Measurements from ENCODE around the gene APC2.
"Not testable (repeated sequence)": the region's sequence is repeated elsewhere in the genome, so short reads cannot be mapped to it uniquely, and the experiment has no call there.

Gene APC2

GRCh38 chr19:1511318-1512317, 61.7 kb downstream of the APC2 start:
- DNase-seq (ENCODE audit: low read depth in 3 of 3): no peak

GRCh38 chr19:1512671-1513498, 63.0 kb downstream of the APC2 start, which contains the start of gene ADAMTSL5:
Gene ADAMTSL5 (minus strand): TSS chr19:1513019. CDS start chr19:1510943, 2,076 bp downstream.
- peak; percentile 35 to 52 (median 42) for DNase-seq (ENCODE audit: low read depth in 3 of 3)

GRCh38 chr19:1513499-1514294, 63.8 kb downstream of the APC2 start:
- peak; percentile 42 to 48 (median 44) for DNase-seq (ENCODE audit: low read depth in 3 of 3)

GRCh38 chr19:1514295-1514661, 64.4 kb downstream of the APC2 start:
- no peak for DNase-seq (ENCODE audit: low read depth in 3 of 3)

- no peak for DNase-seq (ENCODE audit: low read depth in 3 of 3)
These were observed 65.2 kb downstream of the APC2 start for GRCh38 chr19:1514986-1515721.

- no peak for DNase-seq (ENCODE audit: low read depth in 3 of 3)
These were observed 66.5 kb downstream of the APC2 start for GRCh38 chr19:1516395-1516753.

- no peak for DNase-seq (ENCODE audit: low read depth in 3 of 3)
These were observed 68.5 kb downstream of the APC2 start for GRCh38 chr19:1518471-1518870.

- not testable (repeated sequence) for DNase-seq (ENCODE audit: low read depth in 3 of 3)
These were observed 69.9 kb downstream of the APC2 start for GRCh38 chr19:1519802-1520201.

GRCh38 chr19:1520203-1520780, 70.4 kb downstream of the APC2 start:
- no peak for DNase-seq (ENCODE audit: low read depth in 3 of 3)

- DNase-seq (ENCODE audit: low read depth in 3 of 3): no peak
These were observed 71.7 kb downstream of the APC2 start for GRCh38 chr19:1521636-1522035.

- no peak for DNase-seq (ENCODE audit: low read depth in 3 of 3)
These were observed 72.1 kb downstream of the APC2 start for GRCh38 chr19:1522061-1522460.

GRCh38 chr19:1522838-1523237, 72.9 kb downstream of the APC2 start:
- DNase-seq (ENCODE audit: low read depth in 3 of 3): no peak
